HCT116 (cell line): ENCODE data around the gene PDE1A. TPM values are rescaled to one million over a fixed set of nuclear protein-coding genes. Genes with fewer than 3 reads are reported as not detected.

Source experiments
- ATAC-seq: fragments of 200-7000 bp; cut with Tn5 transposase; 2 replicates; pipeline ENCODE4 v1.9.1; 2020; ENCODE audit warnings: mild to moderate bottlenecking, moderate library complexity
- BruUV-seq: library from RNA; stranded (reverse); fragments of 400-500 nt; replicated peaks from 2 replicates; lab custom pipeline; 2021; lab: Mats Ljungman, UMichigan
- CTCF ChIA-PET: fragments of 300-600 bp; sonication (Branson Sonifier 250); formaldehyde crosslinking; loops from one replicate; lab custom pipeline; 2021; ENCODE audit warnings: antibody characterized with exemption; lab: Charles Lee
- POLR2A ChIA-PET: fragments of 300-600, 350-600 bp; sonication (Branson Sonifier 250); formaldehyde crosslinking; loops from one replicate; lab custom pipeline; 2021; ENCODE audit warnings: antibody characterized with exemption; lab: Charles Lee
- RAD21 ChIA-PET, 2 experiments: fragments of 300-600 bp; sonication (Branson Sonifier 250); formaldehyde crosslinking; loops; one replicate each; lab custom pipeline; 2023; ENCODE audit warnings: low total read pairs in 2 of 2; ENCODE audit not compliant: uncharacterized antibody in 2 of 2, unreplicated experiment in 2 of 2, low non-redundant PET in 1 of 2; lab: Charles Lee
- DNase-seq: peaks from one replicate; pipeline ENCODE4 v3.0.0-alpha.2; 2010; ENCODE audit warnings: low read depth, low spot score
- H2AFZ ChIP-seq: fragments of 200-600 bp; shearing (Covaris generic), sonication (generic); 2 replicates; pipeline ENCODE4 v1.6.1; 2017; ENCODE audit warnings: low read depth, mixed run types, mixed read lengths, antibody characterized with exemption, low read length; ENCODE audit not compliant: poor library complexity, severe bottlenecking
- H3K27ac ChIP-seq: 2 replicates; pipeline ENCODE4 v1.5.1; 2012; ENCODE audit warnings: low read depth, low read length
- H3K27me3 ChIP-seq: fragments of 200-600 bp; sonication (generic); 2 replicates; pipeline ENCODE4 v1.6.1; 2016; ENCODE audit warnings: mixed run types, low read length, mixed read lengths; ENCODE audit not compliant: insufficient read depth
- H3K36me3 ChIP-seq, 2 experiments: fragments of 200-500 bp in 1 of 2; fragments of 200-600 bp in 1 of 2; sonication (Bioruptor generic) in 1 of 2; sonication (generic) in 1 of 2; 2 replicates each; pipeline versions ENCODE4 v1.5.1 to v1.6.1; 2014 to 2016; ENCODE audit warnings: low read length in 2 of 2, inconsistent platforms in 1 of 2, mixed read lengths in 1 of 2, mixed run types in 1 of 2; ENCODE audit not compliant: insufficient read depth in 2 of 2, control insufficient read depth in 1 of 2
- H3K4me1 ChIP-seq, 2 experiments: fragments of 200-600 bp in 1 of 2; sonication (generic) in 1 of 2; 2 replicates each; pipeline versions ENCODE4 v1.5.1 to v1.6.1; 2012 to 2017; ENCODE audit warnings: low read length in 2 of 2, inconsistent platforms in 1 of 2, mild to moderate bottlenecking in 1 of 2, mixed read lengths in 1 of 2, mixed run types in 1 of 2, moderate library complexity in 1 of 2; ENCODE audit not compliant: insufficient read depth in 2 of 2, control insufficient read depth in 1 of 2
- H3K4me2 ChIP-seq: fragments of 200-600 bp; sonication (generic); 2 replicates; pipeline ENCODE4 v1.6.1; 2017; ENCODE audit warnings: mixed run types, low read length, mixed read lengths
- H3K4me3 ChIP-seq, 2 experiments: fragments of 200-600 bp in 1 of 2; sonication (generic) in 1 of 2; replicated peaks in 1 of 2; 2 replicates each; pipeline ENCODE4 v1.5.1; 2011 to 2016; ENCODE audit warnings: low read length in 2 of 2, control low read depth in 1 of 2, low read depth in 1 of 2, mild to moderate bottlenecking in 1 of 2, mixed read lengths in 1 of 2, mixed run types in 1 of 2
- H3K79me2 ChIP-seq: fragments of 200-600 bp; sonication (generic); 2 replicates; pipeline ENCODE4 v1.6.1; 2017; ENCODE audit warnings: mild to moderate bottlenecking, mixed run types, low read length, moderate library complexity, mixed read lengths; ENCODE audit not compliant: insufficient read depth
- H3K9ac ChIP-seq: fragments of 200-600 bp; sonication (generic); 2 replicates; pipeline ENCODE4 v1.6.1; 2016; ENCODE audit warnings: low read length, mixed read lengths
- H3K9me2 ChIP-seq: fragments of 200-600 bp; sonication (generic), shearing (Covaris generic); 2 replicates; pipeline ENCODE4 v1.6.1; 2017; ENCODE audit warnings: mixed run types, mild to moderate bottlenecking, moderate library complexity; ENCODE audit not compliant: insufficient read depth
- H3K9me3 ChIP-seq, 2 experiments: fragments of 200-500 bp in 1 of 2; fragments of 200-600 bp in 1 of 2; sonication (Bioruptor generic) in 1 of 2; sonication (generic) in 1 of 2; 2 replicates each; pipeline ENCODE4 v1.6.1; 2014 to 2017; ENCODE audit warnings: low read length in 2 of 2, mixed read lengths in 2 of 2, inconsistent platforms in 1 of 2, low read depth in 1 of 2, mild to moderate bottlenecking in 1 of 2, mixed run types in 1 of 2, moderate library complexity in 1 of 2; ENCODE audit not compliant: control insufficient read depth in 1 of 2, insufficient read depth in 1 of 2
- H4K20me1 ChIP-seq: fragments of 200-600 bp; sonication (generic), shearing (Covaris generic); 2 replicates; pipeline ENCODE4 v1.6.1; 2017; ENCODE audit warnings: mixed run types, mild to moderate bottlenecking, moderate library complexity; ENCODE audit not compliant: insufficient read depth
- CEBPB ChIP-seq: IDR thresholded peaks from 2 replicates; pipeline ENCODE4 v1.6.1; 2012; ENCODE audit warnings: low read depth
- EGR1 ChIP-seq: IDR thresholded peaks from 2 replicates; pipeline ENCODE4 v1.6.1; 2012; ENCODE audit warnings: low read depth
- EZH2 ChIP-seq: fragments of 200-600 bp; sonication (generic); IDR thresholded peaks from 2 replicates; pipeline ENCODE4 v1.6.1; 2017; ENCODE audit warnings: antibody characterized with exemption, mixed run types
- EZH2phosphoT487 ChIP-seq: fragments of 200-600 bp; IDR thresholded peaks from 2 replicates; pipeline ENCODE4 v1.6.1; 2018; ENCODE audit warnings: antibody characterized with exemption, borderline replicate concordance
- FOSL1 ChIP-seq: IDR thresholded peaks from 2 replicates; pipeline ENCODE4 v1.6.1; 2012; ENCODE audit warnings: low read depth
- MAX ChIP-seq: IDR thresholded peaks from 2 replicates; pipeline ENCODE4 v1.6.1; 2012
- POLR2A ChIP-seq: IDR thresholded peaks from 2 replicates; pipeline ENCODE4 v1.7.0; 2011; ENCODE audit warnings: borderline replicate concordance; ENCODE audit not compliant: insufficient read depth, insufficient read length; ENCODE audit errors: extremely low read depth
- RAD21 ChIP-seq: IDR thresholded peaks from 2 replicates; pipeline ENCODE4 v1.6.1; 2012; ENCODE audit warnings: low read depth, mild to moderate bottlenecking
- REST ChIP-seq: IDR thresholded peaks from 2 replicates; pipeline ENCODE4 v1.6.1; 2012; ENCODE audit warnings: low read depth
- SIN3A ChIP-seq: IDR thresholded peaks from 2 replicates; pipeline ENCODE4 v1.6.1; 2012; ENCODE audit warnings: low read depth
- SP1 ChIP-seq: IDR thresholded peaks from 2 replicates; pipeline ENCODE4 v1.6.1; 2012; ENCODE audit warnings: low read depth
- SRF ChIP-seq: IDR thresholded peaks from 2 replicates; pipeline ENCODE4 v1.6.1; 2012; ENCODE audit warnings: low read depth
- ZFX ChIP-seq: fragments of 450-650 bp; IDR thresholded peaks from 2 replicates; pipeline ENCODE4 v1.6.1; 2017
- intact Hi-C: fragments of 100-400 bp; cut with micrococcal nuclease; formaldehyde crosslinking; loops from 2 replicates; pipeline ENCODE4 v1.10.0; 2022
- total RNA-seq: library from RNA; stranded (reverse); gene quantifications from one replicate; pipeline ENCODE4 v1.2.1, GENCODE V29; 2021; ENCODE audit not compliant: unreplicated experiment
- TF ChIP-seq, protein P1 (sequence below): IDR thresholded peaks from 2 replicates; pipeline ENCODE4 v1.6.1; 2011; ENCODE audit warnings: mild to moderate bottlenecking, low read length, moderate library complexity; ENCODE audit not compliant: insufficient replicate concordance; ENCODE audit errors: extremely low read depth
- TF ChIP-seq, protein P2 (sequence below): IDR thresholded peaks from 2 replicates; pipeline ENCODE4 v1.6.1; 2012

PDE1A gene
- total RNA-seq, 1 experiment from 2014 or later: 0.12 TPM

DNA sequence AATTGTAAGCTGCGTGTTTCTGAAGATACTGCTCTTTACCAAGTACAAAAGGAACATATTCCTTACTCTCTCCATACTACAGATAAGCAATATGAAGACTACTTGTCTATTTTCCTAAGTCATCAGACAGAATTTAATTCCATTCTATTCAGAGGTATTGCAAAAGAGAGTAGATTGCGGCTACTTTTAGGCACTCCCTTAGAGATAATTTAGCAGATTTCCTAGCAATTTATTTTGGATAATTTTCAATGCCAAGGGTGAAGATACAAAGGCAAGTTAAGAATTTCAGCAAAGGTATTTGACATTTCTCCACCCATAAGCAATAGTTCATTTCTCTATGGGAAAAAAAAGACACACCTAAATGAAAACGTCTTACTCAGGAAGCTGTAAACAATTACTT lies 161.1 kb downstream of the PDE1A start:
- Histone ChIP-seq H3K4me1 (no peaks in the 10 kb centered on the region), H3K4me3 (no peak overlapping the region), H3K79me2 (no peaks in the 10 kb centered on the region), H3K9me2 (no peaks in the 10 kb centered on the region), H3K27ac (no peak overlapping the region), H4K20me1 (no peaks in the 10 kb centered on the region), H3K36me3 (no peaks in the 10 kb centered on the region), H2AFZ (no peak overlapping the region), H3K27me3 (no peaks in the 10 kb centered on the region), H3K9ac (no peak overlapping the region), H3K9me3 (no peaks in the 10 kb centered on the region), H3K4me2 (no peak overlapping the region)
- TF ChIP-seq, protein P1, sequence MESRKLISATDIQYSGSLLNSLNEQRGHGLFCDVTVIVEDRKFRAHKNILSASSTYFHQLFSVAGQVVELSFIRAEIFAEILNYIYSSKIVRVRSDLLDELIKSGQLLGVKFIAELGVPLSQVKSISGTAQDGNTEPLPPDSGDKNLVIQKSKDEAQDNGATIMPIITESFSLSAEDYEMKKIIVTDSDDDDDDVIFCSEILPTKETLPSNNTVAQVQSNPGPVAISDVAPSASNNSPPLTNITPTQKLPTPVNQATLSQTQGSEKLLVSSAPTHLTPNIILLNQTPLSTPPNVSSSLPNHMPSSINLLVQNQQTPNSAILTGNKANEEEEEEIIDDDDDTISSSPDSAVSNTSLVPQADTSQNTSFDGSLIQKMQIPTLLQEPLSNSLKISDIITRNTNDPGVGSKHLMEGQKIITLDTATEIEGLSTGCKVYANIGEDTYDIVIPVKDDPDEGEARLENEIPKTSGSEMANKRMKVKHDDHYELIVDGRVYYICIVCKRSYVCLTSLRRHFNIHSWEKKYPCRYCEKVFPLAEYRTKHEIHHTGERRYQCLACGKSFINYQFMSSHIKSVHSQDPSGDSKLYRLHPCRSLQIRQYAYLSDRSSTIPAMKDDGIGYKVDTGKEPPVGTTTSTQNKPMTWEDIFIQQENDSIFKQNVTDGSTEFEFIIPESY: no peak
- no peak for TF ChIP-seq FOSL1
- no peak for TF ChIP-seq SRF
- no peak for TF ChIP-seq MAX
- no peak for TF ChIP-seq SP1
- no peak for TF ChIP-seq CEBPB
- no TSS peak for BruUV-seq
- CTCF ChIA-PET: no interaction called here
- intact Hi-C loops: no loop called here
- RAD21 ChIA-PET: no interaction called here
- DNase-seq (no peak), ATAC-seq (no peak)
- POLR2A ChIA-PET: no interaction called here

DNA sequence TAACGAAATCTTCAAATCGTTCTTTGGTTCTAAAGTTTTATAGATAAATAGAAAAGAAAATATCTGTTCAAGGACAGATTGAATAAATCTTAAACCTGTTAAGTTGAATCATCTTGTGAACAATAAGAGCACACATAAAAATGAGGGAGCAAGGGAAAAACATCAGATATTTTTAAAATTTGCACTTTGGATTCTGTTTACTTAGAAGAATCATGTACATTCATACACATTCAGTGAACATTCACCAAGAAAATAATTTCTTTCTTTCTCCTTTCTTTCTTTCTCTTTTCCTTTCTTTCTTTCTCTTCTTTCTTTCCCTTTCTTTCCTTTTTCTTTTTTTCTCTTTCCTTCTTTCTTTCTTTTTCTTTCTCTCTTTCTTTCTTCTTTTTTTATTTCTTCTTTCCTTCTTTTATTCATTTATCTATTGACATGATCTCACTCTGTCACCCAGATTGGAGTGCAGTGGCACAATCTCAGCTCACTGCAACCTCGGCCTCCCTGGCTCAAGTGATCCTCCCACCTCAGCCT lies 164.9 kb downstream of the PDE1A start:
- POLR2A ChIA-PET: no interaction called here
- no peak for DNase-seq
- no peak overlapping the region for H2AFZ ChIP-seq
- H3K9me3 ChIP-seq: no peaks in the 10 kb centered on the region
- RAD21 ChIA-PET: no interaction called here
- CTCF ChIA-PET: interaction anchor here (0.6 kb wide), 1 partner anchor 109 kb away, joined by 4 read pairs; no protein-coding TSS in a partner anchor
- H3K27me3 ChIP-seq: no peaks in the 10 kb centered on the region
- no peak overlapping the region for H3K4me3 ChIP-seq
- no peaks in the 10 kb centered on the region for H3K4me1 ChIP-seq
- no peaks in the 10 kb centered on the region for H3K36me3 ChIP-seq
- no peaks in the 10 kb centered on the region for H3K79me2 ChIP-seq
- no peak overlapping the region for H3K4me2 ChIP-seq
- no TSS peak for BruUV-seq
- H3K9ac ChIP-seq: no peak overlapping the region
- H4K20me1 ChIP-seq: no peaks in the 10 kb centered on the region
- intact Hi-C loops: no loop called here
- no peak overlapping the region for H3K27ac ChIP-seq
- no peaks in the 10 kb centered on the region for H3K9me2 ChIP-seq
- no peak for ATAC-seq
- TF ChIP-seq POLR2A (no peak), RAD21 (no peak), REST (no peak), SP1 (no peak), ZFX (no peak), FOSL1 (no peak), EZH2 (no peak), EZH2phosphoT487 (no peak), EGR1 (no peak), SIN3A (no peak)
- TF ChIP-seq, protein P2, sequence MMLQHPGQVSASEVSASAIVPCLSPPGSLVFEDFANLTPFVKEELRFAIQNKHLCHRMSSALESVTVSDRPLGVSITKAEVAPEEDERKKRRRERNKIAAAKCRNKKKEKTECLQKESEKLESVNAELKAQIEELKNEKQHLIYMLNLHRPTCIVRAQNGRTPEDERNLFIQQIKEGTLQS: no peak
